HepG2 (cell line): ENCODE results near the gene UBE2Q1. TPM values are rescaled to one million over a fixed set of nuclear protein-coding genes. Genes with fewer than 3 reads are reported as not detected.

ENCODE experiments used
- ETV5 ChIP-seq: IDR thresholded peaks from 2 replicates; pipeline ENCODE4 v1.6.1; 2018; ENCODE audit warnings: missing biosample characterization, missing genetic modification reagents, inconsistent platforms, borderline replicate concordance
- FOXC1 ChIP-seq: sonication (generic); formaldehyde crosslinking; IDR thresholded peaks from 2 replicates; pipeline ENCODE4 v1.8.0; 2022; ENCODE audit warnings: mild to moderate bottlenecking, missing genetic modification reagents, borderline replicate concordance
- GATAD2A ChIP-seq: IDR thresholded peaks from 2 replicates; pipeline ENCODE4 v1.6.1; 2016
- IRF2 ChIP-seq: IDR thresholded peaks from 2 replicates; pipeline ENCODE4 v1.6.1; 2018; ENCODE audit warnings: missing genetic modification reagents, missing compliant biosample characterization
- KDM3A ChIP-seq: IDR thresholded peaks from 2 replicates; pipeline ENCODE4 v1.6.1; 2018; ENCODE audit warnings: low read depth, missing compliant biosample characterization
- NFYB ChIP-seq: sonication (generic); formaldehyde crosslinking; IDR thresholded peaks from 2 replicates; pipeline ENCODE4 v1.4.0; 2020; ENCODE audit warnings: missing genetic modification reagents
- PPARG ChIP-seq: conservative IDR thresholded peaks from 2 replicates; pipeline ENCODE4 v1.6.1; 2016; ENCODE audit warnings: missing biosample characterization, missing genetic modification reagents
- RAD21 ChIP-seq: fragments of 450-650 bp; formaldehyde crosslinking; IDR thresholded peaks from 2 replicates; pipeline ENCODE4 v1.5.0; 2020; ENCODE audit warnings: mild to moderate bottlenecking
- RBM39 ChIP-seq: fragments of 200-400 bp; formaldehyde crosslinking; IDR thresholded peaks from one replicate; pipeline ENCODE4 v1.6.1; 2018; ENCODE audit warnings: antibody characterized with exemption, mild to moderate bottlenecking, low read depth, low read length; ENCODE audit not compliant: poor library complexity, severe bottlenecking
- RCOR2 ChIP-seq: IDR thresholded peaks from 2 replicates; pipeline ENCODE4 v1.6.1; 2016; ENCODE audit warnings: missing biosample characterization, missing genetic modification reagents
- SMYD3 ChIP-seq: sonication (generic); formaldehyde crosslinking; IDR thresholded peaks from 2 replicates; pipeline ENCODE4 v1.8.1; 2023; ENCODE audit warnings: mild to moderate bottlenecking, missing genetic modification reagents
- ZNF12 ChIP-seq: sonication (generic); formaldehyde crosslinking; IDR thresholded peaks from 2 replicates; pipeline ENCODE4 v1.5.0; 2020; ENCODE audit warnings: missing genetic modification reagents
- ZNF44 ChIP-seq: sonication (generic); formaldehyde crosslinking; IDR thresholded peaks from 2 replicates; pipeline ENCODE4 v1.5.1; 2020; ENCODE audit warnings: mild to moderate bottlenecking, missing genetic modification reagents
- ZNF644 ChIP-seq: IDR thresholded peaks from 2 replicates; pipeline ENCODE4 v1.6.1; 2016; ENCODE audit warnings: low read depth
- ZNF775 ChIP-seq: sonication (generic); formaldehyde crosslinking; IDR thresholded peaks from 2 replicates; pipeline ENCODE4 v1.4.0; 2020; ENCODE audit warnings: missing genetic modification reagents, mild to moderate bottlenecking, moderate library complexity, borderline replicate concordance
- ZZZ3 ChIP-seq: sonication (generic); formaldehyde crosslinking; IDR thresholded peaks from 2 replicates; pipeline ENCODE4 v1.4.0; 2020; ENCODE audit warnings: missing genetic modification reagents, mild to moderate bottlenecking, borderline replicate concordance
- polyA plus RNA-seq, 8 experiments: library from polyadenylated mRNA; depleted of rRNA in 3 of 8; stranded (reverse) in 7 of 8; unstranded in 1 of 8; fragments of >200 nt; fragmentation: Illumina TruSeq in 4 of 8; extraction: Trizol in 4 of 8; gene quantifications; 2 replicates each; pipeline versions ENCODE4 v1.2.1 to v1.2.3, GENCODE V29; 2011 to 2016; ENCODE audit warnings: low read depth in 4 of 8, missing spikeins in 1 of 8, mixed read lengths in 1 of 8; ENCODE audit not compliant: insufficient read depth in 1 of 8
- total RNA-seq, 5 experiments: library from RNA; depleted of rRNA; stranded (reverse); fragments of >200 nt; fragmentation: Illumina TruSeq; extraction: Trizol; gene quantifications; 2 replicates each; pipeline ENCODE4 v1.2.3, GENCODE V29; 2016; ENCODE audit warnings: low read depth in 1 of 5
- TF ChIP-seq, protein P1 (sequence below): sonication (generic); formaldehyde crosslinking; IDR thresholded peaks from 2 replicates; pipeline ENCODE4 v1.5.0; 2020; ENCODE audit warnings: mild to moderate bottlenecking, missing genetic modification reagents, borderline replicate concordance
- TF ChIP-seq, protein P2 (sequence below): IDR thresholded peaks from 2 replicates; pipeline ENCODE4 v1.6.1; 2016
- TF ChIP-seq, protein P3 (sequence below): IDR thresholded peaks from 2 replicates; pipeline ENCODE4 v1.6.1; 2018; ENCODE audit warnings: missing genetic modification reagents, mild to moderate bottlenecking, missing compliant biosample characterization
- TF ChIP-seq, protein P4 (sequence below): sonication (generic); IDR thresholded peaks from 2 replicates; pipeline ENCODE4 v1.6.1; 2016; ENCODE audit warnings: low read depth, borderline replicate concordance

The UBE2Q1 gene
- total and polyA plus RNA-seq, 2 of the 13 experiments (the other 11 are each of a cell fraction or from before 2014, with no cell fraction given) = 11.7 to 41.7 TPM

DNA sequence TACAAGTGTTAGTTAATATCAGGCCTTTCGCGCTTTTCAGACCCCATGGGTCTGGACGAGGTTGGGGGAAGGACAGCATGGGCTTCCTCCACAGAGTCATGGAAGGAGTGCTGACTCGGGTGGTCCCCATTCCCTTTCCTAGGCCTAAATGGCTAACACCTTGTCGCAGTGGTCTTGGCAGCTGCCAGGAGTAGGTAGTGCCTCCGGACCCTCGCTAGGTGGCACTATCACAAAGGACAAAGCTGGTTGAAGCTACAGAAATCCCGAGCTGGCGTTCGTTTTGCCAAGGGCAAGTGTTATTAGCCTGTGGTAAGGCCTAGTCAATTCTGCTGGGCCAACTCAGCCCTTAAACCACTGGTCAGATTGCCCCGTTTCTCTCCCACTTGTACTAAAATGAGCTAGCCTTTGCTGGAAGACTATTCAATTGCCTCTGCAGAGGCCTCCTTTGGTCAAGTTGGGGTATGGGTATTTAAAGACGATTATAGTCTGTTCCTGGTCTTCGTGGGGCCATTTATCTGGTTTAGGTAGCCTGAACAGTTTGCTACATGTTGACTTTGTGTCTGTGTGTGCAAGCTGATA lies 1.1 kb upstream of the UBE2Q1 start (continued):
- TF ChIP-seq ZNF12 (CRISPR knock-in tag) (0 out of 2 replicates have a peak, but pooled peaks have one; percentile 15), SMYD3 (peak; percentile 31; the same call in 1 of the 2 replicates), ZNF44 (0 out of 2 replicates have a peak, but pooled peaks have one; percentile 16), PPARG (CRISPR knock-in tag) (0 out of 2 replicates have a peak, but pooled peaks have one; percentile 40), ETV5 (CRISPR knock-in tag) (0 out of 2 replicates have a peak, but pooled peaks have one; percentile 14), ZNF644 (CRISPR knock-in tag) (no peak), ZNF775 (CRISPR knock-in tag) (no peak), IRF2 (0 out of 2 replicates have a peak, but pooled peaks have one; percentile 9), ZZZ3 (CRISPR knock-in tag) (0 out of 2 replicates have a peak, but pooled peaks have one; percentile 55), RAD21 (peak; percentile 91), RCOR2 (CRISPR knock-in tag) (peak; percentile 5; the same call in 1 of the 2 replicates), NFYB (CRISPR knock-in tag) (no peak), KDM3A (CRISPR knock-in tag) (0 out of 2 replicates have a peak, but pooled peaks have one; percentile 34), RBM39 (no peak), FOXC1 (no peak), GATAD2A (CRISPR knock-in tag) (peak; percentile 28; the same call in 1 of the 2 replicates)
- TF ChIP-seq, protein P1, sequence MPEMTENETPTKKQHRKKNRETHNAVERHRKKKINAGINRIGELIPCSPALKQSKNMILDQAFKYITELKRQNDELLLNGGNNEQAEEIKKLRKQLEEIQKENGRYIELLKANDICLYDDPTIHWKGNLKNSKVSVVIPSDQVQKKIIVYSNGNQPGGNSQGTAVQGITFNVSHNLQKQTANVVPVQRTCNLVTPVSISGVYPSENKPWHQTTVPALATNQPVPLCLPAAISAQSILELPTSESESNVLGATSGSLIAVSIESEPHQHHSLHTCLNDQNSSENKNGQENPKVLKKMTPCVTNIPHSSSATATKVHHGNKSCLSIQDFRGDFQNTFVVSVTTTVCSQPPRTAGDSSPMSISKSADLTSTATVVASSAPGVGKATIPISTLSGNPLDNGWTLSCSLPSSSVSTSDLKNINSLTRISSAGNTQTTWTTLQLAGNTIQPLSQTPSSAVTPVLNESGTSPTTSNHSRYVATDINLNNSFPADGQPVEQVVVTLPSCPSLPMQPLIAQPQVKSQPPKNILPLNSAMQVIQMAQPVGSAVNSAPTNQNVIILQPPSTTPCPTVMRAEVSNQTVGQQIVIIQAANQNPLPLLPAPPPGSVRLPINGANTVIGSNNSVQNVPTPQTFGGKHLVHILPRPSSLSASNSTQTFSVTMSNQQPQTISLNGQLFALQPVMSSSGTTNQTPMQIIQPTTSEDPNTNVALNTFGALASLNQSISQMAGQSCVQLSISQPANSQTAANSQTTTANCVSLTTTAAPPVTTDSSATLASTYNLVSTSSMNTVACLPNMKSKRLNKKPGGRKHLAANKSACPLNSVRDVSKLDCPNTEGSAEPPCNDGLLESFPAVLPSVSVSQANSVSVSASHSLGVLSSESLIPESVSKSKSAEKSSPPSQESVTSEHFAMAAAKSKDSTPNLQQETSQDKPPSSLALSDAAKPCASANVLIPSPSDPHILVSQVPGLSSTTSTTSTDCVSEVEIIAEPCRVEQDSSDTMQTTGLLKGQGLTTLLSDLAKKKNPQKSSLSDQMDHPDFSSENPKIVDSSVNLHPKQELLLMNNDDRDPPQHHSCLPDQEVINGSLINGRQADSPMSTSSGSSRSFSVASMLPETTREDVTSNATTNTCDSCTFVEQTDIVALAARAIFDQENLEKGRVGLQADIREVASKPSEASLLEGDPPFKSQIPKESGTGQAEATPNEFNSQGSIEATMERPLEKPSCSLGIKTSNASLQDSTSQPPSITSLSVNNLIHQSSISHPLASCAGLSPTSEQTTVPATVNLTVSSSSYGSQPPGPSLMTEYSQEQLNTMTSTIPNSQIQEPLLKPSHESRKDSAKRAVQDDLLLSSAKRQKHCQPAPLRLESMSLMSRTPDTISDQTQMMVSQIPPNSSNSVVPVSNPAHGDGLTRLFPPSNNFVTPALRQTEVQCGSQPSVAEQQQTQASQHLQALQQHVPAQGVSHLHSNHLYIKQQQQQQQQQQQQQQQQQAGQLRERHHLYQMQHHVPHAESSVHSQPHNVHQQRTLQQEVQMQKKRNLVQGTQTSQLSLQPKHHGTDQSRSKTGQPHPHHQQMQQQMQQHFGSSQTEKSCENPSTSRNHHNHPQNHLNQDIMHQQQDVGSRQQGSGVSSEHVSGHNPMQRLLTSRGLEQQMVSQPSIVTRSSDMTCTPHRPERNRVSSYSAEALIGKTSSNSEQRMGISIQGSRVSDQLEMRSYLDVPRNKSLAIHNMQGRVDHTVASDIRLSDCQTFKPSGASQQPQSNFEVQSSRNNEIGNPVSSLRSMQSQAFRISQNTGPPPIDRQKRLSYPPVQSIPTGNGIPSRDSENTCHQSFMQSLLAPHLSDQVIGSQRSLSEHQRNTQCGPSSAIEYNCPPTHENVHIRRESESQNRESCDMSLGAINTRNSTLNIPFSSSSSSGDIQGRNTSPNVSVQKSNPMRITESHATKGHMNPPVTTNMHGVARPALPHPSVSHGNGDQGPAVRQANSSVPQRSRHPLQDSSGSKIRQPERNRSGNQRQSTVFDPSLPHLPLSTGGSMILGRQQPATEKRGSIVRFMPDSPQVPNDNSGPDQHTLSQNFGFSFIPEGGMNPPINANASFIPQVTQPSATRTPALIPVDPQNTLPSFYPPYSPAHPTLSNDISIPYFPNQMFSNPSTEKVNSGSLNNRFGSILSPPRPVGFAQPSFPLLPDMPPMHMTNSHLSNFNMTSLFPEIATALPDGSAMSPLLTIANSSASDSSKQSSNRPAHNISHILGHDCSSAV (CRISPR knock-in tag) = no peak
- TF ChIP-seq, protein P2, sequence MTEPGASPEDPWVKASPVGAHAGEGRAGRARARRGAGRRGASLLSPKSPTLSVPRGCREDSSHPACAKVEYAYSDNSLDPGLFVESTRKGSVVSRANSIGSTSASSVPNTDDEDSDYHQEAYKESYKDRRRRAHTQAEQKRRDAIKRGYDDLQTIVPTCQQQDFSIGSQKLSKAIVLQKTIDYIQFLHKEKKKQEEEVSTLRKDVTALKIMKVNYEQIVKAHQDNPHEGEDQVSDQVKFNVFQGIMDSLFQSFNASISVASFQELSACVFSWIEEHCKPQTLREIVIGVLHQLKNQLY (CRISPR knock-in tag) = 0 out of 2 replicates have a peak, but pooled peaks have one; percentile 30
- TF ChIP-seq, protein P3, sequence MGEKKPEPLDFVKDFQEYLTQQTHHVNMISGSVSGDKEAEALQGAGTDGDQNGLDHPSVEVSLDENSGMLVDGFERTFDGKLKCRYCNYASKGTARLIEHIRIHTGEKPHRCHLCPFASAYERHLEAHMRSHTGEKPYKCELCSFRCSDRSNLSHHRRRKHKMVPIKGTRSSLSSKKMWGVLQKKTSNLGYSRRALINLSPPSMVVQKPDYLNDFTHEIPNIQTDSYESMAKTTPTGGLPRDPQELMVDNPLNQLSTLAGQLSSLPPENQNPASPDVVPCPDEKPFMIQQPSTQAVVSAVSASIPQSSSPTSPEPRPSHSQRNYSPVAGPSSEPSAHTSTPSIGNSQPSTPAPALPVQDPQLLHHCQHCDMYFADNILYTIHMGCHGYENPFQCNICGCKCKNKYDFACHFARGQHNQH (CRISPR knock-in tag) = no peak
- TF ChIP-seq, protein P4, sequence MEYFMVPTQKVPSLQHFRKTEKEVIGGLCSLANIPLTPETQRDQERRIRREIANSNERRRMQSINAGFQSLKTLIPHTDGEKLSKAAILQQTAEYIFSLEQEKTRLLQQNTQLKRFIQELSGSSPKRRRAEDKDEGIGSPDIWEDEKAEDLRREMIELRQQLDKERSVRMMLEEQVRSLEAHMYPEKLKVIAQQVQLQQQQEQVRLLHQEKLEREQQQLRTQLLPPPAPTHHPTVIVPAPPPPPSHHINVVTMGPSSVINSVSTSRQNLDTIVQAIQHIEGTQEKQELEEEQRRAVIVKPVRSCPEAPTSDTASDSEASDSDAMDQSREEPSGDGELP = peak; percentile 6; the same call in 1 of the 2 replicates
